ENCODE measurements around the gene ACOT7.
"Not testable (repeated sequence)": the region's sequence is repeated elsewhere in the genome, so short reads cannot be mapped to it uniquely, and the experiment has no call there.

GRCh38 chr1:6395130-6395529 lies 1.6 kb upstream of the ACOT7 start:
- not testable (repeated sequence) for TF ChIP-seq EZH2 (IDR thresholded peaks at IDR 0.05; ENCODE audit: borderline replicate concordance, low read depth, low read length, severe bottlenecking)
- TF ChIP-seq, protein P1, sequence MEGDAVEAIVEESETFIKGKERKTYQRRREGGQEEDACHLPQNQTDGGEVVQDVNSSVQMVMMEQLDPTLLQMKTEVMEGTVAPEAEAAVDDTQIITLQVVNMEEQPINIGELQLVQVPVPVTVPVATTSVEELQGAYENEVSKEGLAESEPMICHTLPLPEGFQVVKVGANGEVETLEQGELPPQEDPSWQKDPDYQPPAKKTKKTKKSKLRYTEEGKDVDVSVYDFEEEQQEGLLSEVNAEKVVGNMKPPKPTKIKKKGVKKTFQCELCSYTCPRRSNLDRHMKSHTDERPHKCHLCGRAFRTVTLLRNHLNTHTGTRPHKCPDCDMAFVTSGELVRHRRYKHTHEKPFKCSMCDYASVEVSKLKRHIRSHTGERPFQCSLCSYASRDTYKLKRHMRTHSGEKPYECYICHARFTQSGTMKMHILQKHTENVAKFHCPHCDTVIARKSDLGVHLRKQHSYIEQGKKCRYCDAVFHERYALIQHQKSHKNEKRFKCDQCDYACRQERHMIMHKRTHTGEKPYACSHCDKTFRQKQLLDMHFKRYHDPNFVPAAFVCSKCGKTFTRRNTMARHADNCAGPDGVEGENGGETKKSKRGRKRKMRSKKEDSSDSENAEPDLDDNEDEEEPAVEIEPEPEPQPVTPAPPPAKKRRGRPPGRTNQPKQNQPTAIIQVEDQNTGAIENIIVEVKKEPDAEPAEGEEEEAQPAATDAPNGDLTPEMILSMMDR (IDR thresholded peaks at IDR 0.05; ENCODE audit: borderline replicate concordance, extremely low read depth, low read length, poor library complexity, severe bottlenecking): not testable (repeated sequence)
